Transverse colon (tissue), 4 donors: Measurements from ENCODE around the gene ADGRB2.

Experiments
- POLR2A ChIP-seq: fragments of 450-650 bp; IDR thresholded peaks from one replicate; pipeline ENCODE4 v1.6.1; 2016; ENCODE audit warnings: antibody characterized with exemption, mild to moderate bottlenecking, moderate library complexity
- POLR2AphosphoS5 ChIP-seq, 3 donors: sonication (generic); formaldehyde crosslinking; IDR thresholded peaks; one replicate each; pipeline ENCODE4 v1.6.1; 2016; ENCODE audit warnings: antibody characterized with exemption in 3 of 3
- TF ChIP-seq, protein P1 (sequence below), 5 experiments: fragments of 200-600 bp in 3 of 5; fragments of 450-650 bp in 2 of 5; sonication (generic) in 3 of 5; IDR thresholded peaks; 1 replicate in 2 of 5; 2 replicates in 3 of 5; pipeline ENCODE4 v1.5.1; 2016 to 2017; ENCODE audit warnings: antibody characterized with exemption in 5 of 5, inconsistent platforms in 3 of 5, mild to moderate bottlenecking in 2 of 5, moderate library complexity in 1 of 5

DNA sequence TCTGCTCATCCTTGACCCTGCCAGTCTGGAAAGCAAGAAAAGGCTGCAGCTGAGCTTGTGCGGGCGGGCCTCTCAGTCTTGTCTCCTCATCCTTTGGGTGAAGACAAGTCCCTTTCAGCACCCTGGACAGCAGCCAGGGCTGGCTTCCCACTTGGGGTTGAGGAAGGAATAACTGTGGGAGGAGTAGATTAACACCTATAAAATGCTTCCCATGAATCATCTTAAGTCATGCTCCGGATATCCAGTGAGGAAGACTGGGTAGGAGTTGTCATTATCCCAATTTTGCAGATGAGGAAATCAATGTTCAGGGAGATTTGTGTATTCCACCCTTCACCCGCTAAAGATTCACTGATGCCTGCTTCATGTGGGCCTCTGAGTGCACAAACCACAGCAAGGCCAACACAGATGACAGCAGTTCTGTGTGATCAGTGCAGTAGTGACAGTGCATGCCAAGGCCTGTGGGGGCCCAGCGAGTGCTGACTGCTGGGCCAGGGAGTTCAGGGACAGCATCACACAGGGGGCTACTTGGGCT, 40.2 kb downstream of the ADGRB2 start:
- TF ChIP-seq, protein P1, sequence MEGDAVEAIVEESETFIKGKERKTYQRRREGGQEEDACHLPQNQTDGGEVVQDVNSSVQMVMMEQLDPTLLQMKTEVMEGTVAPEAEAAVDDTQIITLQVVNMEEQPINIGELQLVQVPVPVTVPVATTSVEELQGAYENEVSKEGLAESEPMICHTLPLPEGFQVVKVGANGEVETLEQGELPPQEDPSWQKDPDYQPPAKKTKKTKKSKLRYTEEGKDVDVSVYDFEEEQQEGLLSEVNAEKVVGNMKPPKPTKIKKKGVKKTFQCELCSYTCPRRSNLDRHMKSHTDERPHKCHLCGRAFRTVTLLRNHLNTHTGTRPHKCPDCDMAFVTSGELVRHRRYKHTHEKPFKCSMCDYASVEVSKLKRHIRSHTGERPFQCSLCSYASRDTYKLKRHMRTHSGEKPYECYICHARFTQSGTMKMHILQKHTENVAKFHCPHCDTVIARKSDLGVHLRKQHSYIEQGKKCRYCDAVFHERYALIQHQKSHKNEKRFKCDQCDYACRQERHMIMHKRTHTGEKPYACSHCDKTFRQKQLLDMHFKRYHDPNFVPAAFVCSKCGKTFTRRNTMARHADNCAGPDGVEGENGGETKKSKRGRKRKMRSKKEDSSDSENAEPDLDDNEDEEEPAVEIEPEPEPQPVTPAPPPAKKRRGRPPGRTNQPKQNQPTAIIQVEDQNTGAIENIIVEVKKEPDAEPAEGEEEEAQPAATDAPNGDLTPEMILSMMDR (IDR thresholded peaks at IDR 0.05) = no peak
- no peak for TF ChIP-seq POLR2A
- no peak for TF ChIP-seq POLR2AphosphoS5 (IDR thresholded peaks at IDR 0.05)
